AG09309 (cell line): ENCODE measurements around the gene TMEM42.
A peak's percentile ranks its signal among the peaks of the same experiment; 100 is the strongest.
"Not testable (repeated sequence)": the region's sequence is repeated elsewhere in the genome, so short reads cannot be mapped to it uniquely, and the experiment has no call there.

Experiments
- DNase-seq: peaks from one replicate; pipeline ENCODE4 v3.0.0-alpha.2; 2010; ENCODE audit warnings: low read depth
- H3K4me3 ChIP-seq: 2 replicates; pipeline ENCODE4 v1.5.1; 2011; ENCODE audit warnings: mild to moderate bottlenecking, low read depth, low read length, moderate library complexity; ENCODE audit not compliant: control insufficient read depth
- CTCF ChIP-seq: IDR thresholded peaks from 2 replicates; pipeline ENCODE4 v1.5.1; 2011; ENCODE audit warnings: mild to moderate bottlenecking, low read depth, low read length, inconsistent platforms; ENCODE audit not compliant: insufficient read depth, control insufficient read depth; ENCODE audit errors: missing control alignments

TMEM42 gene

GRCh38 chr3:44861412-44862225 is at the start of gene TMEM42:
Gene TMEM42 (plus strand): TSS chr3:44861912. CDS start chr3:44861925, 13 bp downstream.
- peak; percentile 57 for DNase-seq
- peak; percentile 56 for TF ChIP-seq CTCF
- H3K4me3 ChIP-seq, result peak within 1 kb of the TSS; percentile 82

GRCh38 chr3:44814751-44815150 is 47.0 kb upstream of the TMEM42 start:
- TF ChIP-seq CTCF, result no peak
- H3K4me3 ChIP-seq, result no peak overlapping the region
- no peak for DNase-seq

GRCh38 chr3:44816334-44816733 is 45.4 kb upstream of the TMEM42 start:
- H3K4me3 ChIP-seq, DNase-seq: not testable (repeated sequence)

GRCh38 chr3:44821206-44821605 is 40.5 kb upstream of the TMEM42 start:
- not testable (repeated sequence) for H3K4me3 ChIP-seq, DNase-seq

- peak; percentile 38 for DNase-seq
- TF ChIP-seq CTCF, result no peak
- H3K4me3 ChIP-seq, result no peak overlapping the region
Measured at GRCh38 chr3:44825264-44825925, 36.3 kb upstream of the TMEM42 start.

- no peak overlapping the region for H3K4me3 ChIP-seq
- TF ChIP-seq CTCF, result no peak
- no peak for DNase-seq
Measured at GRCh38 chr3:44827196-44827595, 34.5 kb upstream of the TMEM42 start.

GRCh38 chr3:44831232-44831631 is 30.5 kb upstream of the TMEM42 start:
- no peak for TF ChIP-seq CTCF
- DNase-seq, result no peak
- H3K4me3 ChIP-seq, result no peak overlapping the region
